ENCODE results near the gene NKIRAS2.

NKIRAS2 gene

GRCh38 chr17:42019509-42020404, at the start of gene NKIRAS2:
Gene NKIRAS2, plus strand, starts transcription at chr17:42020090. Its CDS starts 1,488 bp downstream, at chr17:42021578.
- H3K4me3 ChIP-seq (ENCODE audit: low read depth in 1 of 2, low read length in 2 of 2), result peak within 1 kb of the TSS; percentile 89 to 94
- H3K9me3 ChIP-seq (ENCODE audit: control insufficient read depth in 1 of 2, low read length in 2 of 2), result no peaks in the 10 kb centered on the region
- no peaks in the 10 kb centered on the region for H3K27me3 ChIP-seq (ENCODE audit: low read depth, low read length)
- H3K4me1 ChIP-seq (ENCODE audit: control insufficient read depth in 1 of 2, insufficient read depth in 2 of 2, low read length in 2 of 2), result peaks cover 14 to 38% of the 10 kb centered on the region in 2 donors
- peaks cover 19 to 24% of the 10 kb centered on the region in 2 donors for H3K36me3 ChIP-seq (ENCODE audit: control insufficient read depth in 1 of 2, insufficient read depth in 2 of 2, low read length in 2 of 2)
- peak within 1 kb of the TSS; percentile 92 for H3K27ac ChIP-seq (ENCODE audit: low read length)

GRCh38 chr17:41970901-41971331, 49.0 kb upstream of the NKIRAS2 start:
- no peaks in the 10 kb centered on the region for H3K9me3 ChIP-seq (ENCODE audit: control insufficient read depth in 1 of 2, low read length in 2 of 2)
- H3K4me3 ChIP-seq (ENCODE audit: low read depth in 1 of 2, low read length in 2 of 2), result no peak overlapping the region
- H3K27ac ChIP-seq (ENCODE audit: low read length), result no peak overlapping the region
- H3K36me3 ChIP-seq (ENCODE audit: control insufficient read depth in 1 of 2, insufficient read depth in 2 of 2, low read length in 2 of 2), result peaks cover 53 to 54% of the 10 kb centered on the region in 2 donors
- peaks cover 7 to 47% of the 10 kb centered on the region in 2 donors for H3K4me1 ChIP-seq (ENCODE audit: control insufficient read depth in 1 of 2, insufficient read depth in 2 of 2, low read length in 2 of 2)
- no peaks in the 10 kb centered on the region for H3K27me3 ChIP-seq (ENCODE audit: low read depth, low read length)

- Histone ChIP-seq H3K9me3 (ENCODE audit: control insufficient read depth in 1 of 2, low read length in 2 of 2) (no peaks in the 10 kb centered on the region), H3K27ac (ENCODE audit: low read length) (no peak overlapping the region), H3K4me3 (ENCODE audit: low read depth in 1 of 2, low read length in 2 of 2) (no peak overlapping the region), H3K36me3 (ENCODE audit: control insufficient read depth in 1 of 2, insufficient read depth in 2 of 2, low read length in 2 of 2) (peaks cover 58 to 62% of the 10 kb centered on the region in 2 donors), H3K4me1 (ENCODE audit: control insufficient read depth in 1 of 2, insufficient read depth in 2 of 2, low read length in 2 of 2) (peaks cover 6 to 53% of the 10 kb centered on the region in 2 donors), H3K27me3 (ENCODE audit: low read depth, low read length) (no peaks in the 10 kb centered on the region)
Observed at GRCh38 chr17:41971721-41972523, 48.0 kb upstream of the NKIRAS2 start.

GRCh38 chr17:41972571-41973407, 47.1 kb upstream of the NKIRAS2 start:
- H3K4me3 ChIP-seq (ENCODE audit: low read depth in 1 of 2, low read length in 2 of 2), result no peak overlapping the region
- peaks cover 2 to 49% of the 10 kb centered on the region in 2 donors for H3K4me1 ChIP-seq (ENCODE audit: control insufficient read depth in 1 of 2, insufficient read depth in 2 of 2, low read length in 2 of 2)
- H3K36me3 ChIP-seq (ENCODE audit: control insufficient read depth in 1 of 2, insufficient read depth in 2 of 2, low read length in 2 of 2), result peaks cover 66 to 71% of the 10 kb centered on the region in 2 donors
- H3K27ac ChIP-seq (ENCODE audit: low read length), result no peak overlapping the region
- H3K27me3 ChIP-seq (ENCODE audit: low read depth, low read length), result no peaks in the 10 kb centered on the region
- no peaks in the 10 kb centered on the region for H3K9me3 ChIP-seq (ENCODE audit: control insufficient read depth in 1 of 2, low read length in 2 of 2)

GRCh38 chr17:41973408-41973811, 46.5 kb upstream of the NKIRAS2 start:
- Histone ChIP-seq H3K4me3 (ENCODE audit: low read depth in 1 of 2, low read length in 2 of 2) (no peak overlapping the region), H3K27ac (ENCODE audit: low read length) (no peak overlapping the region), H3K36me3 (ENCODE audit: control insufficient read depth in 1 of 2, insufficient read depth in 2 of 2, low read length in 2 of 2) (peaks cover 66 to 74% of the 10 kb centered on the region in 2 donors), H3K27me3 (ENCODE audit: low read depth, low read length) (no peaks in the 10 kb centered on the region), H3K4me1 (ENCODE audit: control insufficient read depth in 1 of 2, insufficient read depth in 2 of 2, low read length in 2 of 2) (peaks cover 0 to 43% of the 10 kb centered on the region in 2 donors), H3K9me3 (ENCODE audit: control insufficient read depth in 1 of 2, low read length in 2 of 2) (no peaks in the 10 kb centered on the region)

GRCh38 chr17:41974031-41974430, 45.9 kb upstream of the NKIRAS2 start:
- no peaks in the 10 kb centered on the region for H3K9me3 ChIP-seq (ENCODE audit: control insufficient read depth in 1 of 2, low read length in 2 of 2)
- H3K4me1 ChIP-seq (ENCODE audit: control insufficient read depth in 1 of 2, insufficient read depth in 2 of 2, low read length in 2 of 2), result peaks cover 0 to 38% of the 10 kb centered on the region in 2 donors
- peaks cover 62 to 73% of the 10 kb centered on the region in 2 donors for H3K36me3 ChIP-seq (ENCODE audit: control insufficient read depth in 1 of 2, insufficient read depth in 2 of 2, low read length in 2 of 2)
- H3K4me3 ChIP-seq (ENCODE audit: low read depth in 1 of 2, low read length in 2 of 2), result no peak overlapping the region
- no peaks in the 10 kb centered on the region for H3K27me3 ChIP-seq (ENCODE audit: low read depth, low read length)
- no peak overlapping the region for H3K27ac ChIP-seq (ENCODE audit: low read length)

- peaks cover 0 to 38% of the 10 kb centered on the region in 2 donors for H3K4me1 ChIP-seq (ENCODE audit: control insufficient read depth in 1 of 2, insufficient read depth in 2 of 2, low read length in 2 of 2)
- no peak overlapping the region for H3K4me3 ChIP-seq (ENCODE audit: low read depth in 1 of 2, low read length in 2 of 2)
- peaks cover 62 to 74% of the 10 kb centered on the region in 2 donors for H3K36me3 ChIP-seq (ENCODE audit: control insufficient read depth in 1 of 2, insufficient read depth in 2 of 2, low read length in 2 of 2)
- H3K27me3 ChIP-seq (ENCODE audit: low read depth, low read length), result no peaks in the 10 kb centered on the region
- no peak overlapping the region for H3K27ac ChIP-seq (ENCODE audit: low read length)
- H3K9me3 ChIP-seq (ENCODE audit: control insufficient read depth in 1 of 2, low read length in 2 of 2), result no peaks in the 10 kb centered on the region
Observed at GRCh38 chr17:41974658-41975057, 45.2 kb upstream of the NKIRAS2 start.

GRCh38 chr17:41975099-41976083, 44.5 kb upstream of the NKIRAS2 start:
- H3K27me3 ChIP-seq (ENCODE audit: low read depth, low read length), result no peaks in the 10 kb centered on the region
- peaks cover 0 to 38% of the 10 kb centered on the region in 2 donors for H3K4me1 ChIP-seq (ENCODE audit: control insufficient read depth in 1 of 2, insufficient read depth in 2 of 2, low read length in 2 of 2)
- H3K36me3 ChIP-seq (ENCODE audit: control insufficient read depth in 1 of 2, insufficient read depth in 2 of 2, low read length in 2 of 2), result peaks cover 62 to 80% of the 10 kb centered on the region in 2 donors
- no peak overlapping the region for H3K27ac ChIP-seq (ENCODE audit: low read length)
- H3K9me3 ChIP-seq (ENCODE audit: control insufficient read depth in 1 of 2, low read length in 2 of 2), result no peaks in the 10 kb centered on the region
- no peak overlapping the region for H3K4me3 ChIP-seq (ENCODE audit: low read depth in 1 of 2, low read length in 2 of 2)

- Histone ChIP-seq H3K27ac (ENCODE audit: low read length) (peak overlapping the region; percentile 57), H3K36me3 (ENCODE audit: control insufficient read depth in 1 of 2, insufficient read depth in 2 of 2, low read length in 2 of 2) (peaks cover 61 to 83% of the 10 kb centered on the region in 2 donors), H3K9me3 (ENCODE audit: control insufficient read depth in 1 of 2, low read length in 2 of 2) (no peaks in the 10 kb centered on the region), H3K4me1 (ENCODE audit: control insufficient read depth in 1 of 2, insufficient read depth in 2 of 2, low read length in 2 of 2) (peaks cover 0 to 38% of the 10 kb centered on the region in 2 donors), H3K4me3 (ENCODE audit: low read depth in 1 of 2, low read length in 2 of 2) (no peak overlapping the region), H3K27me3 (ENCODE audit: low read depth, low read length) (no peaks in the 10 kb centered on the region)
Observed at GRCh38 chr17:41976142-41976768, 43.6 kb upstream of the NKIRAS2 start.

Measured in muscle layer of duodenum (tissue), 2 donors.